Upper lobe of left lung (tissue), 4 donors: ENCODE measurements around the gene MTA2.

Experiments
- CTCF ChIP-seq, 6 experiments: fragments of 450-650 bp in 4 of 6; fragments of 200-600 bp in 2 of 6; sonication (generic) in 2 of 6; IDR thresholded peaks; one replicate each; pipeline ENCODE4 v1.5.1; 2016 to 2019; ENCODE audit warnings: antibody characterized with exemption in 6 of 6
- POLR2A ChIP-seq, 4 donors: fragments of 450-650 bp; IDR thresholded peaks; one replicate each; pipeline ENCODE4 v1.5.1; 2016 to 2017; ENCODE audit warnings: antibody characterized with exemption in 4 of 4, mild to moderate bottlenecking in 2 of 4
- POLR2AphosphoS5 ChIP-seq, 2 donors: sonication (generic); formaldehyde crosslinking; IDR thresholded peaks; one replicate each; pipeline ENCODE4 v1.5.1; 2017; ENCODE audit warnings: antibody characterized with exemption in 2 of 2

GRCh38 chr11:62632492-62632891, 30.8 kb upstream of the MTA2 start:
- TF ChIP-seq CTCF (IDR thresholded peaks at IDR 0.05) (no peak), POLR2A (IDR thresholded peaks at IDR 0.05) (no peak), POLR2AphosphoS5 (IDR thresholded peaks at IDR 0.05) (no peak)
